ENCODE results near the gene MFSD2B. TPM values are rescaled to one million over a fixed set of nuclear protein-coding genes. Genes with fewer than 3 reads are reported as not detected.
A peak's percentile ranks its signal among the peaks of the same experiment; 100 is the strongest.
"Not testable (repeated sequence)": the region's sequence is repeated elsewhere in the genome, so short reads cannot be mapped to it uniquely, and the experiment has no call there.

Gene MFSD2B
- total RNA-seq, 2 donors from 2014 or later: 0.30 TPM; not detected in 1

DNA sequence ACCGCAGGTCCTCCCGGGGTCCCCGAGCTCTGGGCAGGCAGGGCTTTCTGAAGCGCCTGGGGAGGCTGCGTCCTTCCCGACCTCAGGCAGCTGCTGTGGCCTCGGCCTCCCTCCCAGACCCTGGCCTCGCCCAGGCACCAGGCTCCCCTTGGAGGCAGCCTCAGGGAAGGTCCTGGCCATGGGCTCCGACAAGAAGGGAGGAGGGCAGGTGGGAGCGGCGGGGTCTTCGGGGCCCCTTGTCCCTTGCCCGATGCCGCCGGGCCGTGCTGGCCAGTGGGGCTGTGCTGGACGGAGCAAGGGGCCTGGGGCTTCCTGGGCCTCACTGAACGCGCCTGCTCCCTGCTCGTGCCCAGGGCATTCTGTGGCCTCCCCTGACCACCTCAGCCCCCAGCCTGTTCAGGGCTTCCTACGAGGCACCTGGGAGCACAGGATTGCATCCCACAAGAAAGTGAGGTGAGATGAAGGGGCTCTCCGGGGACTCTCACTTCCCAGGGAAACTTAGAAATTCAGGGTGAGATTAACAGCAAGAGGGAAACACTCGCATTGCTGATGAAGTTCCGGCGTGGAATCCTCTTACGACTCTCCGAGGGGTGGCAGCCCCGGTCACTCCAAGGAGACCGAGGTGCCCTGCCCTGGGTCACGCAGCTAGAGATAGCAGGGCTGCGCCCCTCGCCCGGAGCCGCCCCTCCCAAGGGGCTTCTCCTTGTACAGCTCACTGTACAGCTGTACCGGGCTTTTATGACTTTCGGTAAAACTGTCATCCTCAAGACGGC is 778 bp downstream of the MFSD2B start:
- no peak for TF ChIP-seq CTCF (IDR thresholded peaks at IDR 0.05)
- DNase-seq (ENCODE audit: low spot score): no peak
- H3K27ac ChIP-seq: no peak overlapping the region

DNA sequence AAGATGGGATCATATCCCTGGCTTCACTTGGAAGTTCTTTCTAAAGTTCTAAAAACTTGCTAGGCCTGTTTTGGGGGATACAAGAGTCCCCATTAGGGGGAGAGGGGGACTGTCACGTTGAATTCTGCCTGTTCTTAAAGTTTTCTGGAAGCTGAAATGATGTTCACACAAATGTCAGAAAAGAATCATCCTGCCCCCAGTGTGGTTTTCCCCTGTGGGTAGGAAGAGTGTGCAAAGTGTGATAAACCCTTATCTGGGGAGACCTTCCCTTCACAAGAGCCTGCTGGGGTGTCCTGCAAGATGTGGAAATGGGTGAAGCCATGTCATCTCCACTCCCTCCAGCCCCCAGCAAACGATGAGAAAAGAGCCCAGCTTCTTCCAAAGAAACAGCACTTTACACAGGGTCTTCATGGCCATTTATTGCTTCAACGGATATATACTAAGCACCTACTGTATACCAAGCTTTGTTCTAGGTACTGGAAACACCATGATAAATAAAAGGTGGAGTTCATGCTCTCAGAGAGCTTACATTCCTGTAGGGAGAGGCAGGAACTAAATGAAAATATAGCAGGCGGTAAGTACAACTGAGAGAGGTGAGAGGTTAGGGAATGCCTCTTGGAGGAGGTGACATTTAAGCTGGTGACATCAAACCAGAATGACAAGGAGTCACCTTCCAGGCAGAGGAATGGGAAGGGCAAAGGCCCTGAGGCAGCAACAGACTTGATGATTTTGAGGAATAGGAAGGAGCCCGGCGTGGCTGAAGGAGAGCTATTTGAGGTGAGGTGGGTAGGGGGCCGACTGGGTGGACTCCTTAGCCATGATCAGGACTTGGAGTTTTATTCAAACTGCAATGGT is 1.6 kb downstream of the MFSD2B start:
- Histone ChIP-seq H3K36me3 (no peaks in the 10 kb centered on the region), H3K27me3 (peaks cover 5 to 6% of the 10 kb centered on the region in 2 donors), H3K4me1 (peaks cover 0 to 15% of the 10 kb centered on the region in 2 donors), H3K4me3 (no peak overlapping the region), H3K27ac (no peak overlapping the region), H3K9me3 (no peaks in the 10 kb centered on the region)
- DNase-seq (ENCODE audit: low spot score): no peak
- no peak for TF ChIP-seq CTCF (IDR thresholded peaks at IDR 0.05)

More for the DNA sequence above, 778 bp downstream of the MFSD2B start:
- Histone ChIP-seq H3K4me1 (peaks cover 0 to 15% of the 10 kb centered on the region in 2 donors), H3K4me3 (peak overlapping the region in 1 of 2 donors; percentile 53), H3K36me3 (no peaks in the 10 kb centered on the region), H3K9me3 (no peaks in the 10 kb centered on the region), H3K27me3 (peaks cover 5 to 6% of the 10 kb centered on the region in 2 donors)

GRCh38 chr2:24012521-24013188 is 2.8 kb downstream of the MFSD2B start:
- Histone ChIP-seq H3K27me3 (peaks cover 5 to 6% of the 10 kb centered on the region in 2 donors), H3K4me1 (peaks cover 0 to 15% of the 10 kb centered on the region in 2 donors), H3K36me3 (no peaks in the 10 kb centered on the region), H3K9me3 (no peaks in the 10 kb centered on the region), H3K27ac (no peak overlapping the region), H3K4me3 (no peak overlapping the region)
- DNase-seq (ENCODE audit: low spot score): no peak
- no peak for TF ChIP-seq CTCF (IDR thresholded peaks at IDR 0.05)

DNA sequence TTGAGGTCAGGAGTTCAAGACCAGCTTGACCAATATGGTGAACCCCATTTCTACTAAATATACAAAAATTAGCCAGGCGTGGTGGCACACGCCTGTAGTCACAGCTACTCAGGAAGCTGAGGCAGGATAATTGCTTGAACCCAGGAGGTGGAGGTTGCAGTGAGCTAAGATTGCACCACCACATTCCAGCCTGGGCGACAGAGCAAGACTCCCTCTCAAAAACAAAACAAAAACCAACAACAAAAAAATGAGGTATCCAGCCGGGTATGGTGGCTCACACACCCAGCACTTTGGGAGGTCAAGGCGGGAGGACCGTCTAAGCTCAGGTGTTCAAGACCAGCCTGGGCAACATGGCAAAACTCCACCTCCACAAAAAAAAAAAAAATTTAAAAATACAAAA is 5.0 kb downstream of the MFSD2B start:
- not testable (repeated sequence) for H3K4me3 ChIP-seq; DNase-seq (ENCODE audit: low spot score); H3K4me1 ChIP-seq; H3K27ac ChIP-seq; H3K27me3 ChIP-seq; H3K9me3 ChIP-seq; H3K36me3 ChIP-seq

DNA sequence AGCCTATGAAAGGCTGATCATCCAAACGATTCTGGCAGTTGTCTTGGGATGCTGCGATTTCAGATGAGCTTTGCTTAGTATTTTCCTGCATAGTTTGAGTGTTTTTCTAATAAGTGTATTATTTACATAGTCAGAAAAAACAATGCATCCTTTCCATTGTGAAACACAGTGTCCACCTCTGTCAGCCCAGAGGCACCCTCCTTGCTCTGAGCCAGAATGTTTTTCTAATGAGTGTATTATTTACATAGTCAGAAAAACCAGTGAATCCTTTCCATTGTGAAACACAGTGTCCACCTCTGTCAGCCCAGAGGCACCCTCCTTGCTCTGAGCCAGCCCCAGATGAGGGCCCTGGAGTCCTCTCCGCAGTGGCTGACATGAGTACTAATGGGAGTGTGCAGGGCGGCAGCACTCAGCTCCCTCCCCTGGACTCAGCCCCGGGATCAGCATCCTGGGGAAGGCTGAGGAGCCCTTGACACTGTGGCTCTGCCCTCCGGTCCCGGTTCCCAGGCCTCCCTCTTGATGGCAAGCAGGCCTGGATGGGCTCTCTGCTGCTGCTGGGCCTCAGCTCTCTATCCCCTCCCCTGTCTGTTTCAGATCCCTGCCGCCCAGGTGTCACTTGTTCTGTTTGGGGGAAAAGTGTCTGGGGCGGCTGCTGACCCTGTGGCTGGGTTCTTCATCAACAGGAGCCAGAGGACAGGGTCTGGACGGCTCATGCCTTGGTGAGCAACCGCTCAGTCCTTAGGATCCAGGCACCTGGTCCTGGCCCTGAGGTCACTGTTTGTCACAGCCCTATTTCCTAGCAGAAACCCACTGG is 5.9 kb downstream of the MFSD2B start:
- Histone ChIP-seq H3K27ac (no peak overlapping the region), H3K27me3 (peaks cover 0 to under 1% of the 10 kb centered on the region in 2 donors), H3K9me3 (no peaks in the 10 kb centered on the region), H3K4me1 (no peaks in the 10 kb centered on the region), H3K36me3 (no peaks in the 10 kb centered on the region), H3K4me3 (no peak overlapping the region)
- no peak for TF ChIP-seq CTCF (IDR thresholded peaks at IDR 0.05)
- no peak for DNase-seq (ENCODE audit: low spot score)
